Esophagus muscularis mucosa (tissue), 4 donors: Measurements from ENCODE around the gene CD80. TPM values are rescaled to one million over a fixed set of nuclear protein-coding genes. Genes with fewer than 3 reads are reported as not detected.
"Not testable (repeated sequence)": the region's sequence is repeated elsewhere in the genome, so short reads cannot be mapped to it uniquely, and the experiment has no call there.

Experiments used
- DNase-seq: peaks from one replicate; pipeline ENCODE4 v3.0.0-alpha.2; 2017; ENCODE audit errors: extremely low spot score
- H3K27ac ChIP-seq, 4 donors: fragments of 200-600 bp; sonication (generic); replicated peaks in 1 of 4; 1 replicate in 3 of 4; 2 replicates in 1 of 4; pipeline ENCODE4 v1.5.1; 2016 to 2019; ENCODE audit warnings: mild to moderate bottlenecking in 1 of 4
- H3K27me3 ChIP-seq, 4 donors: fragments of 200-600 bp; sonication (generic); one replicate each; pipeline versions ENCODE4 v1.5.1 to v1.6.0; 2016 to 2019
- H3K36me3 ChIP-seq, 4 donors: fragments of 200-600 bp; sonication (generic); one replicate each; pipeline ENCODE4 v1.5.1; 2016 to 2019
- H3K4me1 ChIP-seq, 4 donors: fragments of 200-600 bp; sonication (generic); one replicate each; pipeline ENCODE4 v1.5.1; 2016 to 2019
- H3K4me3 ChIP-seq, 4 donors: fragments of 200-600 bp; sonication (generic); 1 replicate in 2 of 4; 2 replicates in 2 of 4; pipeline ENCODE4 v1.5.1; 2016 to 2019; ENCODE audit warnings: mild to moderate bottlenecking in 4 of 4, moderate library complexity in 1 of 4
- H3K9me3 ChIP-seq, 4 donors: fragments of 200-600 bp; sonication (generic); 1 replicate in 3 of 4; 2 replicates in 1 of 4; pipeline ENCODE4 v1.5.1; 2016 to 2019
- EP300 ChIP-seq: sonication (generic); formaldehyde crosslinking; IDR thresholded peaks from one replicate; pipeline ENCODE4 v1.6.1; 2017; ENCODE audit warnings: antibody characterized with exemption
- POLR2A ChIP-seq: fragments of 450-650 bp; IDR thresholded peaks from one replicate; pipeline ENCODE4 v1.6.1; 2017; ENCODE audit warnings: antibody characterized with exemption, moderate library complexity, mild to moderate bottlenecking, low read depth
- POLR2AphosphoS5 ChIP-seq, 2 donors: sonication (generic); formaldehyde crosslinking; IDR thresholded peaks; one replicate each; pipeline ENCODE4 v1.6.1; 2017; ENCODE audit warnings: antibody characterized with exemption in 2 of 2
- WGBS: methylation state at CpG from one replicate; pipeline ENCODE4 v1.1.5; 2018; 5-methylcytosine and 5-hydroxymethylcytosine counted together
- intact Hi-C: fragments of 100-400 bp; cut with DNase I; formaldehyde crosslinking; loops from one replicate; pipeline ENCODE4 v1.15.1; 2023
- total RNA-seq, 4 donors: library from RNA; depleted of rRNA; stranded (reverse); fragments of >200 nt; gene quantifications; one replicate each; pipeline versions ENCODE4 v1.1.0 to v1.2.1, GENCODE V29; 2016
- TF ChIP-seq, protein P1 (sequence below), 3 experiments: fragments of 200-600 bp in 2 of 3; fragments of 450-650 bp in 1 of 3; sonication (generic) in 2 of 3; IDR thresholded peaks; one replicate each; pipeline ENCODE4 v1.5.1; 2017 to 2019; ENCODE audit warnings: antibody characterized with exemption in 3 of 3, mild to moderate bottlenecking in 2 of 3, moderate library complexity in 1 of 3

CD80 gene
- total RNA-seq, 4 donors from 2014 or later, result 0.26 to 1.3 TPM; not detected in 2

DNA sequence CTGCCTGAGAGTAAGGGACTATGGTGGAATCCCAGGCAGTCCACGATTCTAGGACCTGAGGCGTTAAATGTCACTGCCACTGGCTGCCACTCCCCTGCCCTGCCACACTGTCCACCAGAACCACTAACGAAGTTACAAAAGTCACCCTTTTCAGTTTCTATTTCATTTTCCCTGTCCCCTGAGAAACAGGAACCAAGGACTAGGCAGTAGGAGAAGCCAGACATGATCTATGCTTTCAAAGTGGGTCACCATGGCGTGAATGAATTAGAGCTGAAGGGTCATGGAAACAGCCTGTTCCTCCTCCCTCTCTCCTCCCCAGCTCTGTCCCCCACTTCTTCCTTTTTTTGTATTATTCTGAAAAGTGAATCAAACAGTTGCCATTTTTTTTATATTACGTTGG, 10.8 kb upstream of the CD80 start:
- TF ChIP-seq, protein P1, sequence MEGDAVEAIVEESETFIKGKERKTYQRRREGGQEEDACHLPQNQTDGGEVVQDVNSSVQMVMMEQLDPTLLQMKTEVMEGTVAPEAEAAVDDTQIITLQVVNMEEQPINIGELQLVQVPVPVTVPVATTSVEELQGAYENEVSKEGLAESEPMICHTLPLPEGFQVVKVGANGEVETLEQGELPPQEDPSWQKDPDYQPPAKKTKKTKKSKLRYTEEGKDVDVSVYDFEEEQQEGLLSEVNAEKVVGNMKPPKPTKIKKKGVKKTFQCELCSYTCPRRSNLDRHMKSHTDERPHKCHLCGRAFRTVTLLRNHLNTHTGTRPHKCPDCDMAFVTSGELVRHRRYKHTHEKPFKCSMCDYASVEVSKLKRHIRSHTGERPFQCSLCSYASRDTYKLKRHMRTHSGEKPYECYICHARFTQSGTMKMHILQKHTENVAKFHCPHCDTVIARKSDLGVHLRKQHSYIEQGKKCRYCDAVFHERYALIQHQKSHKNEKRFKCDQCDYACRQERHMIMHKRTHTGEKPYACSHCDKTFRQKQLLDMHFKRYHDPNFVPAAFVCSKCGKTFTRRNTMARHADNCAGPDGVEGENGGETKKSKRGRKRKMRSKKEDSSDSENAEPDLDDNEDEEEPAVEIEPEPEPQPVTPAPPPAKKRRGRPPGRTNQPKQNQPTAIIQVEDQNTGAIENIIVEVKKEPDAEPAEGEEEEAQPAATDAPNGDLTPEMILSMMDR (IDR thresholded peaks at IDR 0.05), result no peak
- no peak for TF ChIP-seq POLR2AphosphoS5 (IDR thresholded peaks at IDR 0.05)
- no peak for TF ChIP-seq EP300
- no peak for TF ChIP-seq POLR2A
- WGBS, result 77% methylated on average over 5 of the region's 5 CpGs
- intact Hi-C loops, result no loop called here
- Histone ChIP-seq H3K27ac (no peak overlapping the region), H3K4me1 (peaks cover 0 to 8% (median 0%) of the 10 kb centered on the region in 4 donors), H3K27me3 (no peaks in the 10 kb centered on the region), H3K4me3 (no peak overlapping the region), H3K36me3 (no peaks in the 10 kb centered on the region), H3K9me3 (no peaks in the 10 kb centered on the region)
- no peak for DNase-seq

DNA sequence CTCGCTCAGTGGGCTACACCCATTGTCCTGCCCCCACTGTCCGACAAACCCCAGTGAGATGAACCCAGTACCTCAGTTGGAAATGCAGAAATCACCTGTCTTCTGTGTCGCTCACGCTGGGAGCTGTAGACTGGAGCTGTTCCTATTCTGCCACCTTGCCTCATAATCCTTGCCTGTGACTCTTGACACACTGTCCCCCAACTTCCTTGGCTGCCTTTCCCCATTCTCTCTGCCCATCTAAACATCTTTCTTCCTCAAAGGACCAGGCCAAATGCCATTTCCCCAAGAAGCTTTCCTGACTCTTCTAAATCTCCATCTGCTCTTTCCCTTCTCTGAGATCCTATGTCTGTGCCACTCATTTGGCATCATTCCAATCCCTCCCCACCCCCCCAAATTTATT, 9.7 kb upstream of the CD80 start:
- no peak for TF ChIP-seq POLR2A
- TF ChIP-seq, protein P1 (IDR thresholded peaks at IDR 0.05), result no peak
- TF ChIP-seq EP300, result no peak
- no peak for TF ChIP-seq POLR2AphosphoS5 (IDR thresholded peaks at IDR 0.05)
- no peaks in the 10 kb centered on the region for H3K27me3 ChIP-seq
- intact Hi-C loops, result no loop called here
- H3K9me3 ChIP-seq, result no peaks in the 10 kb centered on the region
- no peak overlapping the region for H3K27ac ChIP-seq
- no peak overlapping the region for H3K4me3 ChIP-seq
- 96% methylated on average over 4 of the region's 4 CpGs for WGBS
- no peak for DNase-seq
- H3K36me3 ChIP-seq, result no peaks in the 10 kb centered on the region
- H3K4me1 ChIP-seq, result peaks cover 0 to 8% (median 0%) of the 10 kb centered on the region in 4 donors

DNA sequence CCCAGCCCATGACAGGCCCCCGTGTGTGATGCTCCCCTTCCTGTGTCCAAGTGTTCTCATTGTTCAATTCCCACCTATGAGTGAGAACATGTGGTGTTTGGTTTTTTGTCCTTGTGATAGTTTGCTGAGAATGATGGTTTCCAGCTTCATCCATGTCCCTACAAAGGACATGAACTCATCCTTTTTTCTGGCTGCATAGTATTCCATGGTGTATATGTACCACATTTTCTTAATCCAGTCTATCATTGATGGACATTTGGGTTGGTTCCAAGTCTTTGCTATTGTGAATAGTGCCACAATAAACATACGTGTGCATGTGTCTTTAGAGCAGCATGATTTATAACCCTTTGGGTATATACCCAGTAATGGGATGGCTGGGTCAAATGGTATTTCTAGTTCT, 3.9 kb upstream of the CD80 start:
- H3K27me3 ChIP-seq, H3K36me3 ChIP-seq, H3K9me3 ChIP-seq, intact Hi-C loops, H3K27ac ChIP-seq, H3K4me3 ChIP-seq, H3K4me1 ChIP-seq, DNase-seq: not testable (repeated sequence)
- 96% methylated on average over 2 of the region's 2 CpGs for WGBS

DNA sequence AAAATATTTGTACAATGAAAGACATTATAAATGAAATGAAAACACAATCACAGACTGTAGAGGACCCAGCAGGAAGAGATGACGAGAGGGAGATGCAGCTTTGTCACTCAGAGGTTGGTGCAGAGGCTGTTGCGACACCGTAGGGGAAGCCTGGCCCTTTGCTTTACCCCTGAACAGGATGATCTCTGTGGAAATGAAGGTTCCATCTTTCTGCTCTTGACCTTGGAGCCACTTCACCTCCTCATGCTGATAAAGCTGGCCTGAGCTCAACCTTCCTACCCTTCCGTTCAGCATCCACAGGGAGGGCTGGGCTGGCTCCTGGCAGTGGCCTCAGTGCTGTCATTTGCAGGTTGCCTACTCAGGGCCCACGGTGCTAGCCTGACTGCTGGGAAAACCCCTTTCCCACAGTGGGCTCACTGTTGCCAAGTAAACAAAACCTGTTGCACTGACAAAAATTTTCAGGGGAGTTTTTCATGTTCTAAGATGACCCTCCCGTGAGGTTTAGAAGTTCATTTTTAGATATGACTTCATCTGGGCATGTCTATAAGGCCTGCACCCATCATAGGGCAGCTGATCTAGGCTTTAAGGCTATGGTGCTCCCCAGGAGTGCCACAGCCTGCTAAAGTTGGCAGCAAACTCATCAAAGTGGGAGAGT, 3.0 kb upstream of the CD80 start:
- TF ChIP-seq POLR2AphosphoS5 (IDR thresholded peaks at IDR 0.05) (no peak), POLR2A (no peak), EP300 (no peak)
- TF ChIP-seq, protein P1 (IDR thresholded peaks at IDR 0.05), result no peak
- Histone ChIP-seq H3K4me3 (no peak overlapping the region), H3K9me3 (no peaks in the 10 kb centered on the region), H3K4me1 (peaks cover 0 to 5% (median 0%) of the 10 kb centered on the region in 4 donors), H3K27ac (no peak overlapping the region), H3K36me3 (no peaks in the 10 kb centered on the region), H3K27me3 (no peaks in the 10 kb centered on the region)
- 58% methylated on average over 6 of the region's 6 CpGs for WGBS
- intact Hi-C loops, result no loop called here
- DNase-seq, result no peak

DNA sequence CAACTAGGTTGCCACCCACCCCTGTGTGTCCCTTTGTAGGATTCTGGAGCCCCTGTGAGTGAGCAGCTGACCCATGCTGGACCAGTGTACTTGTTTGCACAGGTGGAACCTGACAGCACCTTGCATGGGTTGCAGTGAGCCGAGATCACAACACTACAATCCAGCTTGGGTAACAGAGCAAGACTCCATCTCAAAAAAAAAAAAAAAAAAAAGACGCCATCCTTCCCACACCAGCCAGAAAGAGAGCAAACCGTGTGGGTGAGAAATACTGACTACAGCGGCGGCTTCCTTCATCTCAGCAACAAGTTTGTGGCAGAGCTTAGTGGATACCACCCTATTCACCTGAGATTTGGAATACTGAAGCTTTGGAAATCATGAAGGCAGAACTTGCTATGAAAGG, 746 bp upstream of the CD80 start:
- TF ChIP-seq POLR2AphosphoS5 (IDR thresholded peaks at IDR 0.05) (no peak), EP300 (no peak), POLR2A (no peak)
- no peak for DNase-seq
- Histone ChIP-seq H3K4me1 (peaks cover 0 to 5% (median 0%) of the 10 kb centered on the region in 4 donors), H3K9me3 (no peaks in the 10 kb centered on the region), H3K27me3 (no peaks in the 10 kb centered on the region), H3K4me3 (no peak overlapping the region), H3K36me3 (no peaks in the 10 kb centered on the region), H3K27ac (no peak overlapping the region)
- 94% methylated on average over 4 of the region's 5 CpGs for WGBS
- intact Hi-C loops, result no loop called here
